Dermis microvascular lymphatic vessel endothelial cell (primary cell): ENCODE data around the gene FAM53A. TPM values are rescaled to one million over a fixed set of nuclear protein-coding genes. Genes with fewer than 3 reads are reported as not detected.
"Not testable (repeated sequence)": the region's sequence is repeated elsewhere in the genome, so short reads cannot be mapped to it uniquely, and the experiment has no call there.

Experiments used
- DNase-seq, 2 donors: peaks; one replicate each; pipeline versions ENCODE4 v3.0.0 to v3.0.0-alpha.2; 2010; ENCODE audit warnings: low read depth in 2 of 2
- total RNA-seq: library from RNA; depleted of rRNA; stranded (reverse); fragments of >200 nt; gene quantifications from 2 replicates; pipeline ENCODE4 v1.2.1, GENCODE V29; 2014

The FAM53A gene
- total RNA-seq, 1 donor from 2014 or later, result 0.26 TPM

- DNase-seq, result not testable (repeated sequence)
Measured at GRCh38 chr4:1607436-1608195, 76.5 kb downstream of the FAM53A start.

- no peak for DNase-seq
Measured at GRCh38 chr4:1604706-1605205, 79.4 kb downstream of the FAM53A start.

GRCh38 chr4:1604181-1604705 is 79.9 kb downstream of the FAM53A start:
- DNase-seq, result no peak

GRCh38 chr4:1603413-1604135 is 80.5 kb downstream of the FAM53A start:
- no peak for DNase-seq

- no peak for DNase-seq
Measured at GRCh38 chr4:1602655-1603412, 81.3 kb downstream of the FAM53A start.

- DNase-seq, result no peak
Measured at GRCh38 chr4:1601852-1602654, 82.1 kb downstream of the FAM53A start.

- no peak for DNase-seq
Measured at GRCh38 chr4:1601533-1601835, 82.6 kb downstream of the FAM53A start.

GRCh38 chr4:1600811-1601532 is 83.1 kb downstream of the FAM53A start:
- DNase-seq, result no peak

- no peak for DNase-seq
Measured at GRCh38 chr4:1600211-1600780, 83.8 kb downstream of the FAM53A start.

- no peak for DNase-seq
Measured at GRCh38 chr4:1599491-1600210, 84.5 kb downstream of the FAM53A start.

- no peak for DNase-seq
Measured at GRCh38 chr4:1599026-1599481, 85.1 kb downstream of the FAM53A start.

- no peak for DNase-seq
Measured at GRCh38 chr4:1598206-1599025, 85.7 kb downstream of the FAM53A start.

- no peak for DNase-seq
Measured at GRCh38 chr4:1597021-1597931, 86.8 kb downstream of the FAM53A start.

- no peak for DNase-seq
Measured at GRCh38 chr4:1596393-1596792, 87.7 kb downstream of the FAM53A start.

- DNase-seq, result no peak
Measured at GRCh38 chr4:1595789-1596325, 88.3 kb downstream of the FAM53A start.

GRCh38 chr4:1594871-1595788 is 89.0 kb downstream of the FAM53A start:
- DNase-seq, result no peak
